GM21390 (cell line): ENCODE measurements around the gene TOMM22.
"Not testable (repeated sequence)": the region's sequence is repeated elsewhere in the genome, so short reads cannot be mapped to it uniquely, and the experiment has no call there.

Source experiments
- ATAC-seq: cut with Tn5 transposase; IDR thresholded peaks from one replicate; pipeline ENCODE4 v1.9.1; 2021; ENCODE audit not compliant: unreplicated experiment

TOMM22 gene

DNA sequence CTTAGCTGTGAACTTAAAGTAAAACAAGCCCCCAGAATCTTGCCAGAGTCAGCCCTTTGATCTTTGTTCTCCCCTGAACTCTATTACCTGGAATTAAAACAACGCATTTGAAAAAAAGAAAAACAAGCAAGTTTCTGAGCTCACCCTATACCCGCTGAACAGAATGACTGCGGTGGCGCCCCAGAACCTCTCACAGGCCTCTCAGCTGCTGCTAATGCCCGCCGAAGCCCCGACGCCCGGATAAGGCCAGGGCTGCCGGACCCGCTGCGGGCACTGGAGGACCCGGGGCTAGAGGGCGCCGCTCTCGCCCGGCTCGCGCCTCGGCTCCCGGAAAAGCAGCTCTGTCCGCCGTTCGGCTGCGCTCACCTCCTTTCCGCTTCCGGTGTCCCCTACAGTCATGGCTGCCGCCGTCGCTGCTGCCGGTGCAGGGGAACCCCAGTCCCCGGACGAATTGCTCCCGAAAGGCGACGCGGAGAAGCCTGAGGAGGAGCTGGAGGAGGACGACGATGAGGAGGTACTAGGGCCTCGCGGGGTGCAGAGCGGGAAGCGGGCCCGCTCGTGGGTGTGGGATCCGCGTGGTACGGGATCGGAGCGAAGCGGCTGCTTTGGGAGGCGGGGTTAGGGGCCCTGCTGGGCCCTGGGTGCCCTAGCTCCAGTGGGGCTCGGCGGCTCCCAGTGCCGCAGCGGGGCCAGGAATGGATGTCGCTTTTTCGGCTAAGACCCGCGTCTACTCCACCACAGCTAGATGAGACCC lies at the start of gene TOMM22:
TSS of gene TOMM22 (plus strand) at position 376 of the 754 bp plus-strand sequence. CDS start at position 398, 22 bp downstream.
- ATAC-seq, result peak; percentile 93

DNA sequence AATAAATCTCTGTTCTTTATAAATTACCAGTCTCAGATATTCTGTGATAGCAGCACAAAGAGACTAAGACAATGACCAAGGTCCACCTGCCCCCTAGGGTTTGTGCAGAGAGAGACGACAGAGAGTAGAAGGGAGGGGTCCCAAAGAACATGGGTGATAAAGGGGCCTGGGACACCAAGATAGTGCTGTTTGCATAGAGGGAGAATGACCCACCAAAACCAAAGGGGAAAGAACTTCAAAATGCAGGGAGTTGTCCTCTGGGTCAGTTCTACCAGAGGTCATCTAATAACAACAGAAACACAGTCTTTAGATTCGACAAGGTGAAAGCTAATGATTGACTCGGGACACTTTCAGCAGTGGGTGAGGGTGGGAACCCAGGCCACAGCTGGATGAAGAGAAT lies 49.2 kb upstream of the TOMM22 start:
- ATAC-seq, result no peak

DNA sequence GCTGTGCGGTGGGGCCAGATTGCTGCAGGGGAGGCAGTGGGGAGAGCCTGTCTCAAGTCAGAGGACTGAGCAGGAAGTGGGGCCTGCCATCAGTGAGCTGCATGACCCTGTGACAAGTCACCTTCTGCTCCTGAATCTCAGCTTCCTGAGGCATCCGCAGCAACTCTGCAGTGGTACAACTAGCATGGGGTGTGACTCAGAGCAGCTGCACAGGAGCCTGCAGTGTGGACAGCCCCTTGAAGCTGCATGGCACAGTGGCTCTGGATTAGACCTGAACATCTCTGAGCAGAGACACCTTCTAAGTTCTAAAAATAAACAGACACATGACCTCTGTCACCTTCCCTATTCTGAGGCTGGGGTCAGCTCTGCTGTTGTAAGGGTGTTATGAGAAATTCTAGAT lies 43.5 kb upstream of the TOMM22 start:
- no peak for ATAC-seq

- ATAC-seq, result no peak
Measured at GRCh38 chr22:38638728-38639127, 43.0 kb upstream of the TOMM22 start.

DNA sequence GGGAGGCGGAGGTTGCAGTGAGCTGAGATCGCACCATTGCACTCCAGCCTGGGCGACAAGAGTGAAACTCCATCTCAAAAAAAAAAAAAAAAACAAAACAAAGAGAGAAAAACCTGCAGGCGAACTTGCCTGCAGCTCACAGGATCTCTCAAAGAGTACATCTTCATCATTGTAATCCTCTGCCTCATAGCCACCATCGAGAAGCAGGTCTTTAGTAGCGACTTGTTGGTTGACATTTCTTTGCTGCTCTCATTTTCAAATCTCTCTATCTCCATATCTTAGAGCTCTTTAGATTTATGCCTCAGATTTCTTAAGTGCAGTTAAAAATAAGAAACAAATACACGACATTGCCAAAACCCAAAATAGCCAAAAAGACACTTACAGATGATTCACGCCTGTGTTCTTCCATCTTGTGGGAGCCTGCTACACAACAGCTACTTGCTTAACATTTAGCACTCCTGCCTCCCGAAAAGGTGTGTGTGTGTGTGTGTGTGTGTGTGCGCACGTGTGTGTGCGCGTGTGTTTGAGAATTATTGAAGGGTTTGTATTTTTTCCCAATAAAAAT lies 40.2 kb upstream of the TOMM22 start:
- no peak for ATAC-seq

GRCh38 chr22:38644245-38644644 lies 37.5 kb upstream of the TOMM22 start:
- ATAC-seq, result not testable (repeated sequence)

GRCh38 chr22:38645430-38645829 lies 36.3 kb upstream of the TOMM22 start:
- no peak for ATAC-seq

- ATAC-seq, result no peak
Measured at GRCh38 chr22:38649841-38650522, 31.8 kb upstream of the TOMM22 start.

GRCh38 chr22:38652859-38653258 lies 28.9 kb upstream of the TOMM22 start:
- no peak for ATAC-seq

DNA sequence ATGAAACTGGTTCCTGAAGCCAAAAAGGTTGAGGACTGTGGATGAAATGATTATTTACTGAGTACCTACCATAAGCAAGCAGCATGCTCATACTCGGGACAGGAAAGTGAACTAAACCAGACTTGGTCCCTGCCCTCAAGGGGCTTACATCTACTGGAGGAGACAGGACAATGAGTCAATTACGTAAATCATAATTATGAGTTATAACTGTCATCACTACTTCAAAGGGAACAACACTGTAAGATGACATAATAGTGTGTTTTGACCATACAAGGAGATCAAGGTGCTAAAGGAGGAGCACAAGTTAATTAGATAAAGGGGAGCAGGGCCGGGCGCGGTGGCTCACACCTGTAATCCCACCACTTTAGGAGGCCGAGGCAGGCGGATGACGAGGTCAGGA lies 28.0 kb upstream of the TOMM22 start:
- ATAC-seq, result no peak

GRCh38 chr22:38655519-38656255 lies 26.1 kb upstream of the TOMM22 start:
- ATAC-seq, result no peak

DNA sequence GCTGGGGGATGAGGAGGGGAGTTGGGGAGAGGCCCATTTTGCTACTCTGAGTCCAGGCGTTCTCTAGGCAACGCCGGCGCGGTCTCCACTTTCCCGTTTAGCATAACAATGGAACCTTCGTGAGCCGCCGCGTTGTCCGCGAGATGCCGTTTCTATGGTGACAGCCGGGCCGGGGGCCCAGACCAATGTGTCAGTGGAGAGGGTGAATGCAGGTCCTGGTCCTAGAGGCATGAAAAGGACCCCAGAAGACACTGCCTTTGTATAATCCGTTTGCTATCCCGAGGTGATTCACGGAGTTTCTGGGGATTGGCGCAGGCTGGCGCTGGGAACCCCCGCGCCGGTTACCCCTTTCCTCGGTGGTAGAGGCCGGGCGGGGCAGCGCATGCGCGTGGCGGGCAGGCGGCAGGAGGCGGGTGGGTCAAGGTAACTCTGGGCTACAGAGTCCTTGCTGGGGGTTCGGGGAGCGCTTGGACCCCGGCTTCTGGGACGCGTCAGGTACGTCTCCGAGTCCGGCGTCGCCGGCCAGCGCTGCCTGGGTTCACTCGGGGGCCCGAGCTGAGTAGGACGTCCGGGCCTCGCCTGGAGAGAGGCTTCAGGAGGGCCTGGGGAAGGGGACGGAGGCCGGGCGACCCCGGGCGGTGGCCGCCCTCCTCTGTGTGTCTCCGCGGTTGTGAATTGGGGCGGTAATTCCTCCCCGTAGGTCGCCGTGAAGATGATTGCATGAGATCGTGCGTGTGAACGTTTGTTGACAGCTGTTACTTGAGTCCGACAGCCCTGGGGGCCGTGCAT lies 25.3 kb upstream of the TOMM22 start, which contains the start of the genes CBY1 and FAM227A:
TSS of gene CBY1 (plus strand) at position 383 of the 789 bp plus-strand sequence. CDS start 11,417 bp downstream, outside the sequence.
TSS of gene FAM227A (minus strand) at position 137 of the 789 bp plus-strand sequence. CDS start 6,224 bp downstream, outside the sequence.
- ATAC-seq, result peak; percentile 67

- peak; percentile 38 for ATAC-seq
Measured at GRCh38 chr22:38657045-38657909, 24.5 kb upstream of the TOMM22 start.

GRCh38 chr22:38674888-38675287 lies 6.9 kb upstream of the TOMM22 start:
- no peak for ATAC-seq

DNA sequence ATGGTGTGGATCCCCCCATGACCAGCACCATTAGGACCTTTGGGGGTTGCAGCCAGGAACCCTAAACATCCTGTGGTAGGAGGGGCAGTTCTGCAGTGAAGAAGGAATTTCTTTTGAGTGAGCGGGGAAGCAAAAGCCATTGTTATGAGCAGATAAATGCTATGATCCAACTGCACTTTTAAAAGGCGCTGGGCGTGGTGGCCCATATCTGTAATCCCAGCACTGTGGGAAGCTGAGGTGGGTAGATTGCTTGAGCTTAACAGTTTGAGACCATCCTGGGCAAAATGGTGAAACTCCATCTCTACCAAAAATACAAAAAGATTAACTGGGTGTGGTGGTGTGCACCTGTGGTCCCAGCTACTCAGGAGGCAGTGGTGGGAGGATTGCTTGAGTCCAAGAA lies 5.9 kb upstream of the TOMM22 start:
- no peak for ATAC-seq

GRCh38 chr22:38684895-38685294 lies 3.1 kb downstream of the TOMM22 start:
- ATAC-seq, result no peak

GRCh38 chr22:38685761-38686160 lies 4.0 kb downstream of the TOMM22 start:
- no peak for ATAC-seq

- no peak for ATAC-seq
Measured at GRCh38 chr22:38689651-38690050, 7.9 kb downstream of the TOMM22 start.

DNA sequence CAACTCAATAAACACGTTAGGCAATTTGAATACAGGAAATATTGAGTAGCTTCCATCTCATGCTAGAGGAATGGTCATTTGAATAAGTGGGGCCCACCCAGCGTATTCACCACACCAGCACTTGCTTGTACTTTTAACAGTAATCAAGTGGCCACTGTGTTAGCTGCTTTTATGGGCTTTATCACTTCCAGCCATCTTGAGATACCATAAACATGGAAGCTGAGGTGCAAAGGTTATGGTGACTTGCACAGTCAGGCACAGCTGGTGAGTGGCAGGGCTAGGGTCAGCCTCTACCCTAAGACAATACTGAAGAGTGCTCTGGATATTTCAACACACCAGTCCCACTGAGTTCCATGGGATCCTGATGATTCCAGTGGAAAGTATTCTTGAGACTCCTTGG lies 12.3 kb downstream of the TOMM22 start:
- ATAC-seq, result no peak
